ENCODE results near the gene FLNB. TPM values are rescaled to one million over a fixed set of nuclear protein-coding genes. Genes with fewer than 3 reads are reported as not detected.

Gene FLNB
- total RNA-seq, 1 donor from 2014 or later, result 216 TPM

DNA sequence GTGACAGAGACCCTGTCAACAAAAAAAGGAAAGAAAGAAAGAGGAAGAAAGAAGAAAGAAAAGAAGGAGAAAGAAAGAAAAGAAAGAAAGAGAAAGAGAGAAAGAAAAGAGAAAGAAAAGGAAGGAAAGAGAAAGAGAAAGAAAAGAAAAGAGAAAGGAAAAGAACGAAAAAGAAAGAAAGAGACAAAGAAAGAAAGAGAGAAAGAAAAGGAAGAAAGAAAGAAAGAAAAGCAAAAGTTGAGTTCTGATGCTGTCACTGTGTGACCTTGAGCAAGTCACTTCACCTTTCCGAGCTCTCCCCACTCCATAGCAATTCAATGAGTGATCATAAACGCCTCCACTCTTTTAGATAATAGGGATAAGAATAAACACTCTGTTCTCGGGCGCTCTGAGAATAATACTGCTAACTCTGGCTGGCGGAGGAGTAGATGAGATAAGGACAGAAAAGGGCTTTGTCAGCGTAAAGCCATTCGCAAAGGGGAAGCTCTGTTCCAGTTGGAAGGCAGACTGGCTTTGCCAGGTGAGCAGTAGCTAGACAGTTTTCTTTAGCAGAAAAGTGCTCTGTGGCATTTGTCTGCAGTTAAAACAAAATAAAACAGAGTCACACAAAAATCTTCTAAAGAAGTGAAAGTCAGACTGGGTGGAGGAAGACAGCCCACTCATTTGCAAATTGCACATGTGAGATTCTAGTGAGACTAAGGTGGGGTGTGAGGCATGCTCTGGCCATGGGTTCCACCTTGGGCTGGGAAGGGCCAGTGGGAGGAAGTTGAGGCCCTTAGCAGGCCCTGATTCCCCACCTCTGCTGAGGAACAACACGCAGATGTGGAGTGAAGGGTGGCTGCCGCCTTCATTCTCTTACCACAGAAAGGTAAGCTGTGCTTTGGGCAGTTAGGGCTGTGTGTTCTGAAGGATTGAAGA lies 9.6 kb upstream of the FLNB start:
- H3K36me3 Mint-ChIP-seq (ENCODE audit: low read depth, unreplicated experiment), result no peaks in the 10 kb centered on the region
- no peak for DNase-seq (ENCODE audit: low spot score)
- no peaks in the 10 kb centered on the region for H3K9me3 Mint-ChIP-seq (ENCODE audit: unreplicated experiment)
- peaks cover 2% of the 10 kb centered on the region for H3K27me3 Mint-ChIP-seq (ENCODE audit: unreplicated experiment)
- no peak overlapping the region for H3K27ac Mint-ChIP-seq (ENCODE audit: unreplicated experiment)
- TF ChIP-seq, protein P1, sequence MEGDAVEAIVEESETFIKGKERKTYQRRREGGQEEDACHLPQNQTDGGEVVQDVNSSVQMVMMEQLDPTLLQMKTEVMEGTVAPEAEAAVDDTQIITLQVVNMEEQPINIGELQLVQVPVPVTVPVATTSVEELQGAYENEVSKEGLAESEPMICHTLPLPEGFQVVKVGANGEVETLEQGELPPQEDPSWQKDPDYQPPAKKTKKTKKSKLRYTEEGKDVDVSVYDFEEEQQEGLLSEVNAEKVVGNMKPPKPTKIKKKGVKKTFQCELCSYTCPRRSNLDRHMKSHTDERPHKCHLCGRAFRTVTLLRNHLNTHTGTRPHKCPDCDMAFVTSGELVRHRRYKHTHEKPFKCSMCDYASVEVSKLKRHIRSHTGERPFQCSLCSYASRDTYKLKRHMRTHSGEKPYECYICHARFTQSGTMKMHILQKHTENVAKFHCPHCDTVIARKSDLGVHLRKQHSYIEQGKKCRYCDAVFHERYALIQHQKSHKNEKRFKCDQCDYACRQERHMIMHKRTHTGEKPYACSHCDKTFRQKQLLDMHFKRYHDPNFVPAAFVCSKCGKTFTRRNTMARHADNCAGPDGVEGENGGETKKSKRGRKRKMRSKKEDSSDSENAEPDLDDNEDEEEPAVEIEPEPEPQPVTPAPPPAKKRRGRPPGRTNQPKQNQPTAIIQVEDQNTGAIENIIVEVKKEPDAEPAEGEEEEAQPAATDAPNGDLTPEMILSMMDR (IDR thresholded peaks at IDR 0.05; ENCODE audit: unreplicated experiment), result no peak
- peaks cover 4% of the 10 kb centered on the region for H3K4me1 Mint-ChIP-seq (ENCODE audit: unreplicated experiment)
- H3K4me3 Mint-ChIP-seq (ENCODE audit: unreplicated experiment), result no peak overlapping the region

DNA sequence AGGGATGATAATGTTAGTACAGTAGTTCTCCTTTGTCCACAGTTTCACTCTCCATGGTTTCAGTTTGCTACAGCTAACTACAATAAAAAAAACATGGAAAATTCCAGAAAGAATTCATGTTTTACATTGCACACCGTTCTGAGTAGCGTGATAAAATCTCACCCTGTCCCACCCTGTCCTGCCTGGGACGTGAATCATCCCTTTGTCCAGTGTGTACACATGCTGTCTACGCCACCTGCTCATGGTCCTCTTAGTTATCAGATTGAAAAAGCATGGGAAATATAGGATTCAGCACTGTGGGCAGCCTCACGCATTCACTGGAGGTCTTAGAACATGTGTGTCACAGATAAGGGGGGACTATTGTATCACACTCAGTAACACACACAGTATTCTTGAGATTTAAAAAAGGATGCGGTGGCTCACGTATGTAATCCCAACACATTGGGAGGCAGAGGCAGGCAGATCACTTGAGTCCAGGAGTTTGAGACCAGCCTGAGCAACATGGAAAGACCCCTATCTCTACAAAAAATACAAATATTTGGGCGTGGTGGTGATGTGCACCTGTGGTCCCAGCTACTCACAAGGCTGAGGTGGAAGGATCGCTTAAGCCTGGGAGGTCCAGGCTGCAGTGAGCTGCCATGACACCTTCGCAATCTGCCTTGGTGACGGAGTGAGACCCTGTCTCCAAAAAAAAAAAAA lies 8.7 kb upstream of the FLNB start:
- no peak for DNase-seq (ENCODE audit: low spot score)
- no peak overlapping the region for H3K4me3 Mint-ChIP-seq (ENCODE audit: unreplicated experiment)
- peaks cover 2% of the 10 kb centered on the region for H3K27me3 Mint-ChIP-seq (ENCODE audit: unreplicated experiment)
- H3K9me3 Mint-ChIP-seq (ENCODE audit: unreplicated experiment), result no peaks in the 10 kb centered on the region
- TF ChIP-seq, protein P1 (IDR thresholded peaks at IDR 0.05; ENCODE audit: unreplicated experiment), result no peak
- H3K4me1 Mint-ChIP-seq (ENCODE audit: unreplicated experiment), result peaks cover 4% of the 10 kb centered on the region
- H3K36me3 Mint-ChIP-seq (ENCODE audit: low read depth, unreplicated experiment), result no peaks in the 10 kb centered on the region
- H3K27ac Mint-ChIP-seq (ENCODE audit: unreplicated experiment), result no peak overlapping the region

DNA sequence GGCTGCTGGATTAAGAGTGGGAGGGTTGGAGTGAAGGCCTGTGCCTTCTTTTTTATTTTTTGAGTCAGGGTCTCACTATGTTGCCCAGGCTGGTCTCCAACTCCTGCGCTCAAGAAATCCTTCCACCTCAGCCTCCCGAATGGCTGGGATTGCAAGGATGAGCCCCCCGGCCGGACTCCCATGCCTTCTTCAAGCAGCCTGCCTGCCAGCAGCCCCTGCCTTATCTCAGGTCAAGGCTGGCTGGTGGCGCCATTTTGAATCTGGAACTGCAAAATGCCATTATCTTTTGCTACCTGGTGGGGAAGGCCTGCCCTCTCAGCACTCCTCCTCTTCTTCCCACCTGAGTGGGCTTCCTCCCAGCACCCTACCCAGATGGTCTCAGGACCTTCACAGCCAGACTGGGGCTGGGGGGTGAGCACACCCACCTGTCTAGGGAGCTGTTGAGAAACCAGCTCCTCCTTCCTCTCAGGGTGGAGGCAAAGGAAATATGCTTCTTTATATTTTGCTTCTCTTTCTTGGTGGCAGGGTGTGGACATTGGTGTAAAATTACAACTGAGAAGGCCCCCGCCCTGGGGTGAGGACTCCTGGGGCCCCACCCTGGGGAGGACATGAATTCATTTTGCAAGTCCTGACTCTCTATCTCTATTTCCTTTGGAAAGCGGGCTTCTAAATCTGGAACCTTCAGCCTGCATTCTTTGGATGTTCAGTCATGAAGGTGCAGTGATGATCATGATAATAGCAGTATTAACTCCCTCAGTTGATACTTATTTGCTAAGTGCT lies 7.7 kb upstream of the FLNB start:
- Mint-ChIP-seq H3K9me3 (ENCODE audit: unreplicated experiment) (no peaks in the 10 kb centered on the region), H3K27ac (ENCODE audit: unreplicated experiment) (no peak overlapping the region), H3K4me1 (ENCODE audit: unreplicated experiment) (peaks cover 4% of the 10 kb centered on the region), H3K27me3 (ENCODE audit: unreplicated experiment) (peaks cover 2% of the 10 kb centered on the region), H3K4me3 (ENCODE audit: unreplicated experiment) (no peak overlapping the region), H3K36me3 (ENCODE audit: low read depth, unreplicated experiment) (no peaks in the 10 kb centered on the region)
- TF ChIP-seq, protein P1 (IDR thresholded peaks at IDR 0.05; ENCODE audit: unreplicated experiment), result no peak
- no peak for DNase-seq (ENCODE audit: low spot score)

DNA sequence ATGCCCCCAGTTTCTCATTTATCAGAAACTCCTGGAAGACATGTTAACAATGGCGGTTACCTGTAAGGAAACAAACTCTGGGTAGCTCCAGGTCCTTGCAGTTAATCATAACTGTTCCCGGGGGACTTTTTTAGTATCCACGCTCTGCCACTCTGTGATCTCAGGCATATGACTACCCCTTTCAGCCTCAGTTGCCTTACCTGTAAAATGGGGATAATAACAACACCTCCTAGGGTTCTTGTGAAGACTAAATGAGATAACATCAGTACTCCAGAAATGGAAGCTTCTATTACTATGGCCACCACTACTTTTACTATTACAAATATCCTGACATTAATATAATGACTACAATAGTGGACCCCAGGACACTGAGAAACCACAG lies 7.1 kb upstream of the FLNB start:
- H3K4me1 Mint-ChIP-seq (ENCODE audit: unreplicated experiment), result peaks cover 8% of the 10 kb centered on the region
- no peak overlapping the region for H3K4me3 Mint-ChIP-seq (ENCODE audit: unreplicated experiment)
- no peaks in the 10 kb centered on the region for H3K9me3 Mint-ChIP-seq (ENCODE audit: unreplicated experiment)
- no peak overlapping the region for H3K27ac Mint-ChIP-seq (ENCODE audit: unreplicated experiment)
- no peak for DNase-seq (ENCODE audit: low spot score)
- TF ChIP-seq, protein P1 (IDR thresholded peaks at IDR 0.05; ENCODE audit: unreplicated experiment), result no peak
- peaks cover 2% of the 10 kb centered on the region for H3K27me3 Mint-ChIP-seq (ENCODE audit: unreplicated experiment)
- no peaks in the 10 kb centered on the region for H3K36me3 Mint-ChIP-seq (ENCODE audit: low read depth, unreplicated experiment)

Measured in endothelial cell (in vitro differentiated cells).